IPS DF 6.9 (cell line): Measurements from ENCODE around the gene FGFR1OP2.

Experiments used
- DNase-seq: peaks from one replicate; pipeline ENCODE4 v3.0.0-alpha.2; 2013; ENCODE audit warnings: low read depth, low spot score
- H3K27ac ChIP-seq: one replicate; pipeline ENCODE4 v1.5.1; 2013; ENCODE audit warnings: low read length, control low read depth
- H3K27me3 ChIP-seq: 2 replicates; pipeline ENCODE4 v1.6.1; 2013; ENCODE audit warnings: mild to moderate bottlenecking, low read length; ENCODE audit not compliant: control insufficient read depth, insufficient read depth
- H3K36me3 ChIP-seq: 2 replicates; pipeline ENCODE4 v1.6.1; 2013; ENCODE audit warnings: low read length; ENCODE audit not compliant: control insufficient read depth, insufficient read depth
- H3K4me1 ChIP-seq: 2 replicates; pipeline ENCODE4 v1.6.1; 2013; ENCODE audit warnings: low read length; ENCODE audit not compliant: control insufficient read depth, insufficient read depth
- H3K4me3 ChIP-seq: 2 replicates; pipeline ENCODE4 v1.5.1; 2013; ENCODE audit warnings: mild to moderate bottlenecking, low read length
- H3K9me3 ChIP-seq: 2 replicates; pipeline ENCODE4 v1.6.1; 2013; ENCODE audit warnings: low read length, inconsistent platforms; ENCODE audit not compliant: control insufficient read depth, insufficient read depth
- WGBS: extraction: QIAGEN DNeasy Blood & Tissue Kit; methylation state at CpG from one replicate; pipeline ENCODE4 v1.1.7; 2013; ENCODE audit warnings: mixed read lengths, missing lambda C conversion rate; ENCODE audit not compliant: insufficient read length, insufficient coverage; 5-methylcytosine and 5-hydroxymethylcytosine counted together

The FGFR1OP2 gene

DNA sequence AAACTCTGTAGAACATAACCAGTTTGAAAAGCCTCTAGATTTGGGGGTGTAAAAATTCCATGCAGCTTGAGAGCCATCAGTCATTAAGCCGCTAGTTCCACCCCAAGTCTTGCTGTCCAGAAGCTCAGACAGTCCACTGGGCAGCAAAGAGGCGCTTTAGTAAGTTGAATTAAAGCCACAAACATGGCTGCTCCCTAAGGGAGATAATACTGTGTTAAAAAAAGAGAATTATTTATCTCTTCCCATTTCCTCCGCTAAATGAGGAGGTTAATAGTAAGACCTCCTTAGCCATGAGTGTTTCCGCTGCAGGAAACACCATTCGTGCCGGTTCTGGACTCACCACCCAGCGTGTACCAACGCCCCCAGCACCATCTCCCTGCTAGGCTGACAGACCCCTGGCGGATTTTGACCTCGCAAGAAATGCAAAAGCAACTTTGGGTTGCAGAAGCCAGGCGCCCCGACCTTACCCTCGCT, 75.4 kb downstream of the FGFR1OP2 start:
- WGBS: no CpG with 5 or more reads among the region's 13 CpGs
- H3K9me3 ChIP-seq: no peaks in the 10 kb centered on the region
- H3K4me3 ChIP-seq: peak overlapping the region; percentile 82
- H3K27ac ChIP-seq: no peak overlapping the region
- DNase-seq: no peak
- H3K4me1 ChIP-seq: no peaks in the 10 kb centered on the region
- no peaks in the 10 kb centered on the region for H3K36me3 ChIP-seq
- H3K27me3 ChIP-seq: no peaks in the 10 kb centered on the region

DNA sequence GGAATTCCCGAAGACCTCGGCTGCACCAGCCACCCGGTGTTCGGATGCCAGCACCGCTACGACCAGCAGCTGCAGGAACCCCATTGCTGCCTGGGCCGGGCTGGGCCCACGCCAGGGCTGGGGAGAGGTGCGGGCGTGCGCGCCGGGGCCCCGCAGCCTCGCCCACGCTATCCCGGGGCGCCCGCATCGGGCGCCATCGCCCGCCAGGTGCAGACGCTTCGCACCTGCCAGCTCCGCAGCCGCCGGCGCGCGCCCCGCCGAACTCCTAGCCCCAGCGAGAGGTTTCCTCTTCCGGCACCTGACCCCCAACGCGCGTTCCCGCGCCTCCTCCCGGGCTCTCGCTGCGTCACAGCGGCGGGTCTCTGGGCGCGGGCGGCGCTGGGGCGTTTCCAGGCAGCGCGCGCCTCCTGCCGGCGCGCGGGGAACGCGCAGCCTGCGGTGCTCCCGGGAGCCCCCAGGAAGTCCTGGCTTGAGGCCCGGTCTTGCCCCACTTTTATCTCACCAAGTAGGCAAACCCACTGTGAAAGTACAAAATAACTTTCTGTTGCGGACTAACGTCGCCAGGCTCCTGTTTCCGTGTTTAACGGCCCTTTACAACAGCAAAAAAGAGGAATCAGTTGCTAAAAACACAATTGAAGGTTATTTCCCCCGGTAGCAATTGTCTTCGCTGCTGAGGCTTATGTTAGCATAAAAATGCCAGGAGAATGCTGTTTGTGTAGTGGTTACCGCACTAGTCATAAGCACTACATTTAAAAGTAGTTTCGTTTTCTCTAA, 76.0 kb downstream of the FGFR1OP2 start, which contains the start of gene TM7SF3:
Gene TM7SF3, minus strand, starts transcription at position 300 of the 774 bp plus-strand sequence. Its CDS starts 216 bp downstream, at position 84.
- WGBS: no CpG with 5 or more reads among the region's 71 CpGs
- H3K4me1 ChIP-seq: no peaks in the 10 kb centered on the region
- no peaks in the 10 kb centered on the region for H3K9me3 ChIP-seq
- no peak within 1 kb of the TSS for H3K27ac ChIP-seq
- no peaks in the 10 kb centered on the region for H3K27me3 ChIP-seq
- peak within 1 kb of the TSS; percentile 82 for H3K4me3 ChIP-seq
- no peaks in the 10 kb centered on the region for H3K36me3 ChIP-seq
- peak; percentile 78 for DNase-seq

DNA sequence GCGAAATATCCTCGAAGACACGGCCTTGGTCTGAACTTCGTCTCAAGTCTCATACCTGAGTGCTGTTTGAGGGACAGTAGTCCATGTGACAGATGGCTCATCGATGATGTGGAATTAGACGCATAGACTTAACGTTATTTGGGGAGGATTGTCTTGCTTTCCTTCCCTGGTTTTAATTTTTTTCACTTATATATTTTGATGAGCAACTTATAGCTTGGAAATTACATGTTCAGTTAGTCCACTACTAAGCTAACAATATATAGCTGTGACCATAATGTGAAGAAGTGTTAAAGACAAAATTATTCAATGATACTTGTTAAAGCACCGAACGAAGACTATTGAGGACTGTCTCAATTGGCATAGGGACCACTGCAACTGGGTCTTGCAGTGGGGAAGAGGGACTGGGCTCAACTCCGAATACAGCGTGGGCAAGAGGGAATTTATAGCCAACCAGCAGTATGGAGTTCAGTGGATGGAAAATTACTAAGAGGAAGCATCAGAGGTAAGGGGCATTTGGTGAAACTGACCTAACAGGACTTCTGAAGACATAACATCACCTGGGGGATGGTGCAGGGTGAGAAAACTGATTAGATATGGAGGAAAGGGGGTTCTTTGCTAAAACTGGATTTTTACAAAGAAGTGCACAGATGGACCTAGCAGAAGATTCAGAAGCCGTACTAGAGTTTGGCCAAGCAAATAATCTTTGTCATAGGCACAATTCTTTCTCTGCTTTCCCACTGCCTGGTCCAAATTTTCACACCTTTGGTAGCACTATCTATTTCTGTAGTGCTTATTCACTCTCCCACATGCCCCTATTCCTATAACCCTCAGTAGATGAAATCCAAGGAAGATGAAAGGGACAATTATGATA, 76.8 kb downstream of the FGFR1OP2 start:
- H3K27me3 ChIP-seq: no peaks in the 10 kb centered on the region
- no CpG with 5 or more reads among the region's 12 CpGs for WGBS
- DNase-seq: no peak
- H3K9me3 ChIP-seq: no peaks in the 10 kb centered on the region
- H3K4me3 ChIP-seq: no peak overlapping the region; the same call in 1 of the 2 replicates
- H3K27ac ChIP-seq: no peak overlapping the region
- no peaks in the 10 kb centered on the region for H3K36me3 ChIP-seq
- no peaks in the 10 kb centered on the region for H3K4me1 ChIP-seq

DNA sequence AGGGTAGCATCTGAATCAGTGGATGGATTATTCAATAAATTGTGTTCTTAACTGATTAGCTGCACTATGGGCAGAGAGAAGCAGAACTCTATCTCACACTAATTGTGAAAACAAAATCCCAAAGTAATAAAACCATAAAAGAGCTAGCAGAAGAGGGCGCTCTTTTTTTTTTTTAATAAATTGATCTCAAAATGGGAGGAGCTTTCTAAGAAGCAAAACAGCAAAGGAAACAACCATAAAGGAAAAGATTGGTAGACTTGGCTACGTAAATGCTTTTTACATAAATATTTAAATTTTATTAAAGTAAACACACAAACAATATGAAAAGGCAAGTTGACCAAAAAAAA, 77.4 kb downstream of the FGFR1OP2 start:
- no peaks in the 10 kb centered on the region for H3K9me3 ChIP-seq
- no peaks in the 10 kb centered on the region for H3K36me3 ChIP-seq
- H3K27me3 ChIP-seq: no peaks in the 10 kb centered on the region
- H3K27ac ChIP-seq: no peak overlapping the region
- H3K4me3 ChIP-seq: no peak overlapping the region
- no CpG with 5 or more reads among the region's 2 CpGs for WGBS
- H3K4me1 ChIP-seq: no peaks in the 10 kb centered on the region
- DNase-seq: no peak
